ENCODE results near the gene P2RY1.

P2RY1 gene

GRCh38 chr3:152834776-152835600 lies at the start of gene P2RY1:
Gene P2RY1, plus strand, starts transcription at chr3:152835131. Its CDS starts 652 bp downstream, at chr3:152835783.
- peak; percentile 96 for DNase-seq

- no peak for DNase-seq
These were observed 47.8 kb upstream of the P2RY1 start for GRCh38 chr3:152786977-152787681.

GRCh38 chr3:152790651-152791387 lies 44.1 kb upstream of the P2RY1 start:
- no peak for DNase-seq

GRCh38 chr3:152793969-152794368 lies 41.0 kb upstream of the P2RY1 start:
- DNase-seq: no peak

GRCh38 chr3:152797751-152798432 lies 37.0 kb upstream of the P2RY1 start:
- DNase-seq: no peak

GRCh38 chr3:152811974-152812760 lies 22.8 kb upstream of the P2RY1 start:
- DNase-seq: no peak

- no peak for DNase-seq
These were observed 17.5 kb upstream of the P2RY1 start for GRCh38 chr3:152817400-152817799.

GRCh38 chr3:152818027-152818426 lies 16.9 kb upstream of the P2RY1 start:
- DNase-seq: no peak

- no peak for DNase-seq
These were observed 11.8 kb upstream of the P2RY1 start for GRCh38 chr3:152823173-152823572.

GRCh38 chr3:152823781-152824180 lies 11.2 kb upstream of the P2RY1 start:
- no peak for DNase-seq

GRCh38 chr3:152825566-152825965 lies 9.4 kb upstream of the P2RY1 start:
- no peak for DNase-seq

GRCh38 chr3:152826476-152826875 lies 8.5 kb upstream of the P2RY1 start:
- no peak for DNase-seq

GRCh38 chr3:152827313-152827712 lies 7.6 kb upstream of the P2RY1 start:
- DNase-seq: no peak

- no peak for DNase-seq
These were observed 6.7 kb upstream of the P2RY1 start for GRCh38 chr3:152828075-152828840.

GRCh38 chr3:152830245-152830644 lies 4.7 kb upstream of the P2RY1 start:
- DNase-seq: no peak

- no peak for DNase-seq
These were observed 2.9 kb upstream of the P2RY1 start for GRCh38 chr3:152832046-152832445.

- no peak for DNase-seq
These were observed 1.8 kb upstream of the P2RY1 start for GRCh38 chr3:152833089-152833488.

- DNase-seq: no peak
These were observed 648 bp upstream of the P2RY1 start for GRCh38 chr3:152834191-152834775.

- DNase-seq: no peak
These were observed 721 bp downstream of the P2RY1 start for GRCh38 chr3:152835601-152836102.

GRCh38 chr3:152836269-152836668 lies 1.3 kb downstream of the P2RY1 start:
- no peak for DNase-seq

- DNase-seq: no peak
These were observed 4.6 kb downstream of the P2RY1 start for GRCh38 chr3:152839511-152839910.
